H1 (cell line): ENCODE results near the gene IP6K1. TPM values are rescaled to one million over a fixed set of nuclear protein-coding genes. Genes with fewer than 3 reads are reported as not detected.

Source experiments
- CHD7 ChIP-seq: fragments of 300-600 bp; sonication (generic); IDR thresholded peaks from 2 replicates; pipeline ENCODE4 v1.7.1; 2012; ENCODE audit warnings: low read length, moderate library complexity, mild to moderate bottlenecking, inconsistent platforms; ENCODE audit not compliant: insufficient replicate concordance
- KDM4A ChIP-seq: IDR thresholded peaks from one replicate; pipeline ENCODE4 v1.7.1; 2012; ENCODE audit warnings: low read depth, mild to moderate bottlenecking, moderate library complexity, low read length, inconsistent platforms; ENCODE audit not compliant: severe bottlenecking
- SP4 ChIP-seq: IDR thresholded peaks from 2 replicates; pipeline ENCODE4 v1.6.1; 2012; ENCODE audit warnings: low read length, inconsistent platforms
- ZNF274 ChIP-seq: IDR thresholded peaks from 2 replicates; pipeline ENCODE4 v1.7.0; 2012; ENCODE audit warnings: low read length, borderline replicate concordance; ENCODE audit errors: extremely low read depth
- polyA plus RNA-seq, 7 experiments: library from polyadenylated mRNA; depleted of rRNA in 3 of 7; stranded (reverse) in 5 of 7; unstranded in 2 of 7; fragments of >200 nt in 5 of 7; fragments of 200-250 nt in 2 of 7; gene quantifications; 1 replicate in 5 of 7; 2 replicates in 1 of 7; 4 replicates in 1 of 7; pipeline versions ENCODE4 v1.2.1 to v1.2.3, GENCODE V29; 2011 to 2013; ENCODE audit warnings: missing spikeins in 2 of 7, mixed read lengths in 2 of 7
- total RNA-seq: library from RNA; stranded (reverse); fragmentation: NEBNext Ultra II Directional; extraction: Animal tissue kit (Norgen Biotek cat#: 25700); gene quantifications from 2 replicates; pipeline ENCODE4 v1.2.1, GENCODE V29; 2021

Gene IP6K1
- total and polyA plus RNA-seq, 2 of the 8 experiments (the other 6 are each of a cell fraction or from before 2014, with no cell fraction given): 31.5 to 35.2 TPM

GRCh38 chr3:49799761-49800160 is 13.4 kb upstream of the IP6K1 start, which contains the start of gene CDHR4 (continued):
- TF ChIP-seq KDM4A (no peak), CHD7 (no peak), ZNF274 (no peak), SP4 (no peak)
